Endothelial cell of umbilical vein (primary cell): ENCODE results near the gene ZNF620. TPM values are rescaled to one million over a fixed set of nuclear protein-coding genes. Genes with fewer than 3 reads are reported as not detected.

Experiments used
- BruUV-seq: library from RNA; stranded (reverse); fragments of 400-500 nt; replicated peaks from 2 replicates; lab custom pipeline; 2021; lab: Mats Ljungman, UMichigan
- CTCF ChIA-PET: fragments of 300-600, 350-600 bp; sonication (Branson Sonifier 250); formaldehyde crosslinking; loops from one replicate; lab custom pipeline; 2021; ENCODE audit warnings: antibody characterized with exemption, inconsistent platforms; lab: Charles Lee
- POLR2A ChIA-PET: fragments of 300-600, 350-600 bp; sonication (Branson Sonifier 250); formaldehyde crosslinking; loops from one replicate; lab custom pipeline; 2021; ENCODE audit warnings: antibody characterized with exemption, inconsistent platforms; lab: Charles Lee
- DNase-seq: peaks from one replicate; pipeline ENCODE4 v3.0.0-alpha.2; 2011; ENCODE audit warnings: low read depth, low spot score
- FAIRE-seq: peaks from 2 replicates; lab custom pipeline; 2011; peaks lifted over from hg19 to GRCh38; lab: Jason Lieb, UNC
- H2AFZ ChIP-seq: 2 replicates; pipeline ENCODE4 v1.6.0; 2012; ENCODE audit warnings: low read depth, low read length, control low read depth, inconsistent platforms
- H3K27ac ChIP-seq: 2 replicates; pipeline ENCODE4 v1.5.1; 2011; ENCODE audit warnings: low read depth, mild to moderate bottlenecking, control low read depth, low read length, moderate library complexity; ENCODE audit not compliant: insufficient read depth
- H3K27me3 ChIP-seq, 2 experiments: 2 replicates each; pipeline versions ENCODE4 v1.6.0 to v1.6.1; 2011; ENCODE audit warnings: low read length in 2 of 2, mixed read lengths in 1 of 2; ENCODE audit not compliant: control insufficient read depth in 2 of 2, insufficient read depth in 2 of 2
- H3K36me3 ChIP-seq, 2 experiments: 2 replicates in 1 of 2; 3 replicates in 1 of 2; pipeline ENCODE4 v1.5.1; 2011; ENCODE audit warnings: low read length in 2 of 2, mild to moderate bottlenecking in 1 of 2, moderate library complexity in 1 of 2; ENCODE audit not compliant: control insufficient read depth in 2 of 2, insufficient read depth in 2 of 2; ENCODE audit errors: extremely low read depth in 1 of 2
- H3K4me1 ChIP-seq: 3 replicates; pipeline ENCODE4 v1.5.1; 2011; ENCODE audit warnings: mild to moderate bottlenecking, low read length; ENCODE audit not compliant: control insufficient read depth, insufficient read depth; ENCODE audit errors: extremely low read depth
- H3K4me2 ChIP-seq: 2 replicates; pipeline ENCODE4 v1.6.1; 2011; ENCODE audit warnings: low read length, control low read depth, mixed read lengths; ENCODE audit not compliant: insufficient read depth
- H3K4me3 ChIP-seq, 3 experiments: fragments of 200-600 bp in 1 of 3; sonication (generic), shearing (Covaris generic) in 1 of 3; replicated peaks in 1 of 3; 2 replicates each; pipeline ENCODE4 v1.5.1; 2011 to 2016; ENCODE audit warnings: control low read depth in 3 of 3, low read length in 3 of 3, mild to moderate bottlenecking in 2 of 3, inconsistent platforms in 1 of 3, low read depth in 1 of 3, moderate library complexity in 1 of 3; ENCODE audit not compliant: insufficient read depth in 1 of 3
- H3K79me2 ChIP-seq: 2 replicates; pipeline ENCODE4 v1.6.0; 2012; ENCODE audit warnings: low read length, inconsistent platforms; ENCODE audit not compliant: control insufficient read depth, insufficient read depth
- H3K9ac ChIP-seq: replicated peaks from 2 replicates; pipeline ENCODE3; 2011; ENCODE audit warnings: low read length, control low read depth; ENCODE audit not compliant: insufficient read depth; ENCODE audit errors: extremely low read depth
- H3K9me1 ChIP-seq: replicated peaks from 3 replicates; pipeline ENCODE4 v1.6.0; 2011; ENCODE audit warnings: mild to moderate bottlenecking, low read length; ENCODE audit not compliant: control insufficient read depth, insufficient read depth; ENCODE audit errors: extremely low read depth
- H3K9me3 ChIP-seq: replicated peaks from 2 replicates; pipeline ENCODE4 v1.5.1; 2012; ENCODE audit warnings: low read length, inconsistent platforms; ENCODE audit not compliant: control insufficient read depth, insufficient read depth
- H4K20me1 ChIP-seq: replicated peaks from 2 replicates; pipeline ENCODE3; 2011; ENCODE audit warnings: mild to moderate bottlenecking, low read length; ENCODE audit not compliant: control insufficient read depth, insufficient read depth; ENCODE audit errors: extremely low read depth
- EZH2 ChIP-seq: IDR thresholded peaks from 2 replicates; pipeline ENCODE4 v1.6.1; 2012; ENCODE audit warnings: borderline replicate concordance, low read depth, mild to moderate bottlenecking, moderate library complexity, low read length, inconsistent platforms; ENCODE audit not compliant: severe bottlenecking
- FOS ChIP-seq: IDR thresholded peaks from 2 replicates; pipeline ENCODE4 v1.6.1; 2011; ENCODE audit warnings: mild to moderate bottlenecking, low read length, moderate library complexity, borderline replicate concordance; ENCODE audit not compliant: insufficient read depth
- GATA2 ChIP-seq: IDR thresholded peaks from 2 replicates; pipeline ENCODE4 v1.7.0; 2011; ENCODE audit warnings: low read depth, mild to moderate bottlenecking, moderate library complexity, mixed read lengths, low read length; ENCODE audit not compliant: insufficient read length, insufficient read depth
- JUN ChIP-seq: IDR thresholded peaks from 2 replicates; pipeline ENCODE4 v1.6.1; 2011; ENCODE audit warnings: borderline replicate concordance, low read depth; ENCODE audit not compliant: insufficient read length, insufficient read depth
- MYC ChIP-seq: IDR thresholded peaks from one replicate; pipeline ENCODE4 v1.6.1; 2011; ENCODE audit warnings: mild to moderate bottlenecking, low read depth, low read length
- POLR2A ChIP-seq: IDR thresholded peaks from 2 replicates; pipeline ENCODE4 v1.6.1; 2012; ENCODE audit warnings: low read depth, mild to moderate bottlenecking, control low read depth, low read length
- POLR2AphosphoS5 ChIP-seq: IDR thresholded peaks from 2 replicates; pipeline ENCODE4 v1.6.1; 2012; ENCODE audit warnings: low read depth, mild to moderate bottlenecking, control low read depth, low read length, moderate library complexity; ENCODE audit not compliant: insufficient read depth
- dilution Hi-C: fragments of 300-500 bp; cut with MboI; formaldehyde crosslinking; loops from one replicate; pipeline ENCODE4 v1.15.0; 2019; ENCODE audit warnings: low sequenced_read_pairs; ENCODE audit not compliant: extremely low pct_ligation_motif_present
- intact Hi-C: fragments of 100-400 bp; cut with micrococcal nuclease; formaldehyde crosslinking; loops from one replicate; pipeline ENCODE4 v1.10.0; 2022
- polyA plus RNA-seq, 4 experiments: library from polyadenylated mRNA; depleted of rRNA in 3 of 4; stranded (reverse) in 3 of 4; unstranded in 1 of 4; fragments of >200 nt; gene quantifications; 2 replicates each; pipeline versions ENCODE4 v1.2.1 to v1.2.3, GENCODE V29; 2011 to 2012; ENCODE audit warnings: missing spikeins in 1 of 4
- total RNA-seq: library from RNA; stranded (reverse); gene quantifications from 2 replicates; pipeline ENCODE4 v1.2.3, GENCODE V29; 2021
- TF ChIP-seq, protein P1 (sequence below), 2 donors: IDR thresholded peaks; 1 replicate in 1 of 2; 2 replicates in 1 of 2; pipeline ENCODE4 v1.5.1; 2011; ENCODE audit warnings: low read length in 2 of 2, mild to moderate bottlenecking in 2 of 2, moderate library complexity in 2 of 2, control low read depth in 1 of 2, inconsistent platforms in 1 of 2, low read depth in 1 of 2; ENCODE audit not compliant: insufficient read depth in 1 of 2; ENCODE audit errors: extremely low read depth in 1 of 2
- TF ChIP-seq, protein P2 (sequence below): IDR thresholded peaks from 2 replicates; pipeline ENCODE4 v1.6.1; 2011; ENCODE audit not compliant: insufficient read depth, insufficient read length

ZNF620 gene
- total and polyA plus RNA-seq, 2 donors (not counting 3 experiments of a cell fraction or from before 2014, with no cell fraction given), result 1.9 to 4.0 TPM

DNA sequence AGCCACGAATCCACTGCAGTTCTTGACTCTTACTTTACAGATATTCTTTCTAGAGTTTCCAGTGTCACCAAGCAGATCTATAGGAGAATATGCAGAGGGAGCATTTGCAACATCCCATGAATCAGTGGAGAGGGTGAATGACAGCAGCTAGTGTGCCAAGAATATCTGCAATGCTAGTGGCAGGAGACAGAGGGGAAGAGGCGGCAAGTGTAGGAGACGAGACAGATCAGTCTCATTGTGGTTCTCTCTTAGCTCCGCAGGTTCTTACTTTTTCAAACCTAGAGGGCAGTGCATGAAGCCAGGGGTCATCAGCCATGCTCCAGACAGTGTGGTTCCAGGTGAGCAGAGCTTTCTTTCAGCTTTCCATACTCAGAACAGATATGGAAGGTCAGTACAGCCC, 28.2 kb upstream of the ZNF620 start:
- Histone ChIP-seq H4K20me1 (no peaks in the 10 kb centered on the region), H3K4me3 (peak overlapping the region; percentile 50 to 78 (median 71)), H2AFZ (peak overlapping the region; percentile 93), H3K36me3 (peaks cover 0 to 5% of the 10 kb centered on the region in 2 experiments), H3K9me1 (no peaks in the 10 kb centered on the region), H3K9ac (peak overlapping the region; percentile 82), H3K9me3 (no peaks in the 10 kb centered on the region), H3K79me2 (no peaks in the 10 kb centered on the region), H3K4me2 (peak overlapping the region; percentile 90), H3K27me3 (no peaks in the 10 kb centered on the region), H3K27ac (no peak overlapping the region), H3K4me1 (peaks cover 7% of the 10 kb centered on the region)
- no TSS peak for BruUV-seq
- intact Hi-C loops (loop anchor here (1.0 kb wide), 3 partner anchors 24 to 47 kb away; partner anchors contain the start of gene ZNF621), dilution Hi-C loops (no loop called here)
- DNase-seq (no peak), FAIRE-seq (no peak)
- POLR2A ChIA-PET, result interaction anchor here (1.2 to 2.4 kb wide), 2 partner anchors 21 to 26 kb away, joined by 3 to 8 read pairs; partner anchors contain the start of gene RPL14
- TF ChIP-seq, protein P1, sequence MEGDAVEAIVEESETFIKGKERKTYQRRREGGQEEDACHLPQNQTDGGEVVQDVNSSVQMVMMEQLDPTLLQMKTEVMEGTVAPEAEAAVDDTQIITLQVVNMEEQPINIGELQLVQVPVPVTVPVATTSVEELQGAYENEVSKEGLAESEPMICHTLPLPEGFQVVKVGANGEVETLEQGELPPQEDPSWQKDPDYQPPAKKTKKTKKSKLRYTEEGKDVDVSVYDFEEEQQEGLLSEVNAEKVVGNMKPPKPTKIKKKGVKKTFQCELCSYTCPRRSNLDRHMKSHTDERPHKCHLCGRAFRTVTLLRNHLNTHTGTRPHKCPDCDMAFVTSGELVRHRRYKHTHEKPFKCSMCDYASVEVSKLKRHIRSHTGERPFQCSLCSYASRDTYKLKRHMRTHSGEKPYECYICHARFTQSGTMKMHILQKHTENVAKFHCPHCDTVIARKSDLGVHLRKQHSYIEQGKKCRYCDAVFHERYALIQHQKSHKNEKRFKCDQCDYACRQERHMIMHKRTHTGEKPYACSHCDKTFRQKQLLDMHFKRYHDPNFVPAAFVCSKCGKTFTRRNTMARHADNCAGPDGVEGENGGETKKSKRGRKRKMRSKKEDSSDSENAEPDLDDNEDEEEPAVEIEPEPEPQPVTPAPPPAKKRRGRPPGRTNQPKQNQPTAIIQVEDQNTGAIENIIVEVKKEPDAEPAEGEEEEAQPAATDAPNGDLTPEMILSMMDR (IDR thresholded peaks at IDR 0.05; ENCODE audit: extremely low read depth in 1 of 2, insufficient read depth in 1 of 2, low read depth in 1 of 2, low read length in 2 of 2), result no peak
- no peak for TF ChIP-seq POLR2A
- TF ChIP-seq, protein P2, sequence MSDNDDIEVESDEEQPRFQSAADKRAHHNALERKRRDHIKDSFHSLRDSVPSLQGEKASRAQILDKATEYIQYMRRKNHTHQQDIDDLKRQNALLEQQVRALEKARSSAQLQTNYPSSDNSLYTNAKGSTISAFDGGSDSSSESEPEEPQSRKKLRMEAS, result no peak
- CTCF ChIA-PET, result interaction anchor here (0.9 to 1.4 kb wide), 5 partner anchors 24 to 47 kb away, joined by 3 to 8 read pairs (median 4); partner anchors contain the start of genes ZNF620 and ZNF621

DNA sequence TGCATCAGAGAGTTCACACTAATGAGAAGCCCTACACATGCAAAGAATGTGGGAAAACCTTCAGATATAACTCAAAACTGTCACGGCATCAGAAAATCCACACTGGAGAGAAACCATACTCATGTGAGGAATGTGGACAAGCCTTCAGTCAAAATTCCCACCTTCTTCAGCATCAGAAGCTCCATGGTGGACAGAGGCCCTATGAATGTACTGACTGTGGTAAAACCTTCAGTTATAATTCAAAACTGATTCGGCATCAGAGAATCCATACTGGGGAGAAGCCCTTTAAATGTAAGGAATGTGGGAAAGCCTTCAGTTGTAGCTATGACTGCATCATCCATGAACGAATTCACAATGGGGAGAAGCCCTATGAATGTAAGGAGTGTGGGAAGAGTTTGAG, 18.7 kb upstream of the ZNF620 start:
- Histone ChIP-seq H3K79me2 (no peaks in the 10 kb centered on the region), H3K4me2 (no peak overlapping the region), H3K9me1 (no peaks in the 10 kb centered on the region), H3K27ac (no peak overlapping the region), H3K4me1 (no peaks in the 10 kb centered on the region), H3K36me3 (peaks cover 0 to 14% of the 10 kb centered on the region in 2 experiments), H3K9me3 (peaks cover 6% of the 10 kb centered on the region), H3K4me3 (no peak overlapping the region), H4K20me1 (no peaks in the 10 kb centered on the region), H3K27me3 (no peaks in the 10 kb centered on the region), H3K9ac (no peak overlapping the region), H2AFZ (no peak overlapping the region)
- POLR2A ChIA-PET, result no interaction called here
- CTCF ChIA-PET, result interaction anchor here (0.7 kb wide), 1 partner anchor 319 kb away, joined by 3 read pairs; no protein-coding TSS in a partner anchor
- intact Hi-C loops, result no loop called here
- no TSS peak for BruUV-seq
- FAIRE-seq (no peak), DNase-seq (no peak)
- dilution Hi-C loops, result no loop called here
- TF ChIP-seq FOS (no peak), POLR2AphosphoS5 (no peak), EZH2 (no peak), JUN (no peak), MYC (no peak), GATA2 (no peak), POLR2A (no peak)
- TF ChIP-seq, protein P2, result no peak
- TF ChIP-seq, protein P1 (IDR thresholded peaks at IDR 0.05; ENCODE audit: extremely low read depth in 1 of 2, insufficient read depth in 1 of 2, low read depth in 1 of 2, low read length in 2 of 2), result no peak
